Measurements from ENCODE around the gene FOS.

Gene FOS

DNA sequence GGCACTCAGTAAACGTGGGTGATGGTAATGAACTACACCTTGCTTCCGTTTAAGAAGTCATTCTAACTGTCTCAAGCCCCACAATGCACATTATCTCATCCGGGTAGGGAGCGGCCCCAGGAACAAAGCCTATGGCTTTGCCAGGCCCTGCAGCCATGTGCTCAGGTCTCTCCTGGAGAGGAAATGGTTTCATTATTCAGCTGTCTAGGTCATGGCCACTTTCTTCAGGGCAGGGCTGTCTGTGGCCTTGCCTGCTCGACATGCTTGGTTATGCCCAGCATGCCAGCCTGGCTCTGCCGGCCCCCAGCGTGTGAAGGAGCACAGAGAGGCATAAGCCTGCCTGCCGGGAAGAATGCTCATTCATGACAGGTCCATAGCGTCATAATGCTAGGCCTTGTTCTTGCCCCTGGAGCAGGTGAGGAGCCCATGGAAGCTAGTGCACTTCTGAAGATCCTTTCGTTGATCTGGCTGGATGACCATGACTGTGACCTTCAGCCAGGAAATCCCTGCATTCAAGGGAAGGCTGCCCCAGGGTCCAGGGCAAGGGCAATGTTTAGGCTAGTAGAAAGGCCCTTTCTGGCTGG lies 26.3 kb upstream of the FOS start:
- no peak overlapping the region for H3K4me3 ChIP-seq (ENCODE audit: low read depth, low read length)
- no peak overlapping the region for H3K27ac ChIP-seq (ENCODE audit: low read depth, low read length)
- peaks cover 27% of the 10 kb centered on the region for H3K4me1 ChIP-seq (ENCODE audit: control insufficient read depth, insufficient read depth, low read length)
- H3K9me3 ChIP-seq (ENCODE audit: control insufficient read depth, insufficient read depth, low read depth, low read length), result no peaks in the 10 kb centered on the region
- H3K9ac ChIP-seq (ENCODE audit: low read length), result no peak overlapping the region
- H3K36me3 ChIP-seq (ENCODE audit: control insufficient read depth, insufficient read depth, low read length), result no peaks in the 10 kb centered on the region
- no peaks in the 10 kb centered on the region for H3K27me3 ChIP-seq (ENCODE audit: control insufficient read depth, insufficient read depth, low read length)

DNA sequence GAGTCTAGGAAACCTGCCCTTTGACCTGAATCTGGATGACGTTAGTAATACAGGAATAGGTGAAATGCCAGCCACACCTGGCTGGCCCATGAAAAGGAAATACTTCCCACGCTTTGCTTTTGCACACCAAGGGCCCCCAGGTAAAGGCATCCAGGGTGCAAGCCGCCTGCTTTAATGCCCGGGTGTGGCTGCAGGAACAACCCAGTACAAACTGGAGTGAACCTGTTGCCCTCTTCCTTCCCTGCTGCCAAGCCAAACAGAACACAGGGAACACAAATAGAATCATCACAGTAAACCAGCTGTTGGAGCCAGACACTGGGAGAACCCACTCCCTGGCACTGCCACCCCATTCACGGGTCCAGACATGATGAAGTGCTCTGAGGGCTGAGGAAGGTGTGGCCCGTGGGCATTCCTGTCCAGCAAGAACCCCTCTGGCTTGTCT lies 24.2 kb upstream of the FOS start:
- Histone ChIP-seq H3K9me3 (ENCODE audit: control insufficient read depth, insufficient read depth, low read depth, low read length) (no peaks in the 10 kb centered on the region), H3K4me1 (ENCODE audit: control insufficient read depth, insufficient read depth, low read length) (peaks cover 25% of the 10 kb centered on the region; the same call in 1 of the 2 replicates), H3K27me3 (ENCODE audit: control insufficient read depth, insufficient read depth, low read length) (no peaks in the 10 kb centered on the region), H3K27ac (ENCODE audit: low read depth, low read length) (no peak overlapping the region), H3K36me3 (ENCODE audit: control insufficient read depth, insufficient read depth, low read length) (no peaks in the 10 kb centered on the region), H3K4me3 (ENCODE audit: low read depth, low read length) (no peak overlapping the region), H3K9ac (ENCODE audit: low read length) (no peak overlapping the region)

GRCh38 chr14:75254901-75255584 lies 23.6 kb upstream of the FOS start:
- Histone ChIP-seq H3K4me1 (ENCODE audit: control insufficient read depth, insufficient read depth, low read length) (peaks cover 27% of the 10 kb centered on the region; the same call in 1 of the 2 replicates), H3K27ac (ENCODE audit: low read depth, low read length) (no peak overlapping the region), H3K9me3 (ENCODE audit: control insufficient read depth, insufficient read depth, low read depth, low read length) (no peaks in the 10 kb centered on the region), H3K4me3 (ENCODE audit: low read depth, low read length) (no peak overlapping the region), H3K27me3 (ENCODE audit: control insufficient read depth, insufficient read depth, low read length) (no peaks in the 10 kb centered on the region), H3K9ac (ENCODE audit: low read length) (no peak overlapping the region), H3K36me3 (ENCODE audit: control insufficient read depth, insufficient read depth, low read length) (no peaks in the 10 kb centered on the region)

DNA sequence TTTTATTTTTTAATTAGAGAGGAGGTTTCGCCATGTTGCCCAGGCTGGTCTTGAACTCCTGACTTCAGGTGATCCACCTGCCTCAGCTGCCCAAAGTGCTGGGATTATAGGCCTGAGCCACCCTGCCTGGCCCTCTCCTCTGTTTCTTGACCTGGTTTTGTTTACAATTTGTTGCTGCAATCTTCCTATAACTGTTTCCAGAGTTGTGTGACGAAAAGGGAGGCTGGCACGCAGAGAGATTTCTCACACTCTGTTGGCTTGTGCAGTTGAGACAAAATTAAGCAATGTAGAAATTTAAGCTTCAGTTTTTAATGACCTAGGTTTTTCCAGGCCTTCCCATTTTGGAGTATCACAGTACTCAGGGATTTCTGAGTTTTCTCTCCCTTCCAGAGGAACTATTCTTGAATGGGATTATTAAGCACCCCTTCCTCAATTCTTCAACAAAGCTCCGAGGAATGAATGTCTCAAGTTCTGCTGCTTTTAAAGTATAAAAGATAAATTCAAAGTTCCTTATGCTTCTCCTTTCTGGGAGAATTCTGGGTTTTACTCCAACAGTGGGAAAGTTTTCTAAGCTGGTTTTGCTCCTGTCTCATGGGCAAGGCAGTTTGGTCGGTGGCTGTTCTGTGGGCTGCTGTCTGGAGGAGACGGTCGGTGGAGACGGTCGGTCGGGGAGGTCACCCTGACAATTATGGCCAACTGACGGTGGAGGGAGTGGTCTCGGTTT lies 20.4 kb upstream of the FOS start:
- peak overlapping the region; percentile 79 for H3K27ac ChIP-seq (ENCODE audit: low read depth, low read length)
- peak overlapping the region; percentile 82 for H3K9ac ChIP-seq (ENCODE audit: low read length)
- no peaks in the 10 kb centered on the region for H3K27me3 ChIP-seq (ENCODE audit: control insufficient read depth, insufficient read depth, low read length)
- no peaks in the 10 kb centered on the region for H3K36me3 ChIP-seq (ENCODE audit: control insufficient read depth, insufficient read depth, low read length)
- no peaks in the 10 kb centered on the region for H3K9me3 ChIP-seq (ENCODE audit: control insufficient read depth, insufficient read depth, low read depth, low read length)
- peak overlapping the region; percentile 63 for H3K4me3 ChIP-seq (ENCODE audit: low read depth, low read length)
- H3K4me1 ChIP-seq (ENCODE audit: control insufficient read depth, insufficient read depth, low read length), result peaks cover 31% of the 10 kb centered on the region; the same call in 1 of the 2 replicates

DNA sequence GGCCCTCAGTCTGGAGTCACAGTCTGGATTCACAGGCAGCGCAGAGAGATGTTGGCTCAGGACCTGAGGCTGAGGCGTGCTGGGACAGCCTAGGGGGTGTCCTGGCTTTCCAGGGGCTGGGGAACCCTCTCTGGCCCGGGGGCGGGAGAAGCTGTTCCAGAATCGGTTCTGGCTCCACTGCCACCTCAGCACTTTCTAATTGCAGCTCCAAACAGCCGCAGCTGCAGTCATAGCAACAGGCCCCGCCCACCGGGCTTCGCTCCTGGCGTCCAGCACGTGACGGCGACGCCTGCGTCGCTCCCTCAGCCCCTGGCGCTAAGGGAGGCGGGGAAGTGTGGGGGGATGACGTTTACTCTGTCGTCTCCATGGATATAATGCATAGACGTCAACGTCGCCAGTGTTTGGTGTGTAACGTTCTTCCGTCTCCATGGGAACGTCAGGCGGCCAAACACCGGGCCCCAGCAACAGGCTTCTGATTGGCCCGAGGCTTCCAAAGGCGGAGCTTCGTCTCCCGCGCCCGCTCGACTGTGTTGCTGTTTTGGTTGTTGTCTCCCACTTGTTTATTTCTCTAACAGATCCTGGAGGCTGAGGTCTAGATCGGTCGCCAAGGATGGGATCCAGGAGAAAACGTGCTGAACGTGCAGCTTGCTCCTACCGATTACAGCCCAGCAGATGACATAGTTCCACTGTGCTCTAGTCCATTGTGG lies 19.7 kb upstream of the FOS start:
- H3K4me3 ChIP-seq (ENCODE audit: low read depth, low read length), result peak overlapping the region; percentile 75
- no peaks in the 10 kb centered on the region for H3K27me3 ChIP-seq (ENCODE audit: control insufficient read depth, insufficient read depth, low read length)
- H3K9ac ChIP-seq (ENCODE audit: low read length), result peak overlapping the region; percentile 87
- peak overlapping the region; percentile 90 for H3K27ac ChIP-seq (ENCODE audit: low read depth, low read length)
- H3K9me3 ChIP-seq (ENCODE audit: control insufficient read depth, insufficient read depth, low read depth, low read length), result no peaks in the 10 kb centered on the region
- peaks cover 31% of the 10 kb centered on the region; the same call in 1 of the 2 replicates for H3K4me1 ChIP-seq (ENCODE audit: control insufficient read depth, insufficient read depth, low read length)
- H3K36me3 ChIP-seq (ENCODE audit: control insufficient read depth, insufficient read depth, low read length), result no peaks in the 10 kb centered on the region

GRCh38 chr14:75259510-75259855 lies 19.1 kb upstream of the FOS start:
- Histone ChIP-seq H3K4me3 (ENCODE audit: low read depth, low read length) (peak overlapping the region; percentile 75), H3K36me3 (ENCODE audit: control insufficient read depth, insufficient read depth, low read length) (no peaks in the 10 kb centered on the region), H3K27me3 (ENCODE audit: control insufficient read depth, insufficient read depth, low read length) (no peaks in the 10 kb centered on the region), H3K9ac (ENCODE audit: low read length) (peak overlapping the region; percentile 87), H3K4me1 (ENCODE audit: control insufficient read depth, insufficient read depth, low read length) (peaks cover 30% of the 10 kb centered on the region; the same call in 1 of the 2 replicates), H3K9me3 (ENCODE audit: control insufficient read depth, insufficient read depth, low read depth, low read length) (no peaks in the 10 kb centered on the region), H3K27ac (ENCODE audit: low read depth, low read length) (peak overlapping the region; percentile 90)

- no peak overlapping the region for H3K9ac ChIP-seq (ENCODE audit: low read length)
- H3K27ac ChIP-seq (ENCODE audit: low read depth, low read length), result peak overlapping the region; percentile 90
- peak overlapping the region; percentile 75; the same call in 1 of the 2 replicates for H3K4me3 ChIP-seq (ENCODE audit: low read depth, low read length)
Measured at GRCh38 chr14:75260025-75260763, 18.4 kb upstream of the FOS start.

GRCh38 chr14:75261820-75262219 lies 16.8 kb upstream of the FOS start:
- no peaks in the 10 kb centered on the region for H3K27me3 ChIP-seq (ENCODE audit: control insufficient read depth, insufficient read depth, low read length)

More at GRCh38 chr14:75260025-75260763, 18.4 kb upstream of the FOS start:
- H3K9me3 ChIP-seq (ENCODE audit: control insufficient read depth, insufficient read depth, low read depth, low read length), result no peaks in the 10 kb centered on the region
- no peaks in the 10 kb centered on the region for H3K27me3 ChIP-seq (ENCODE audit: control insufficient read depth, insufficient read depth, low read length)
- peaks cover 23% of the 10 kb centered on the region; the same call in 1 of the 2 replicates for H3K4me1 ChIP-seq (ENCODE audit: control insufficient read depth, insufficient read depth, low read length)
- H3K36me3 ChIP-seq (ENCODE audit: control insufficient read depth, insufficient read depth, low read length), result no peaks in the 10 kb centered on the region

DNA sequence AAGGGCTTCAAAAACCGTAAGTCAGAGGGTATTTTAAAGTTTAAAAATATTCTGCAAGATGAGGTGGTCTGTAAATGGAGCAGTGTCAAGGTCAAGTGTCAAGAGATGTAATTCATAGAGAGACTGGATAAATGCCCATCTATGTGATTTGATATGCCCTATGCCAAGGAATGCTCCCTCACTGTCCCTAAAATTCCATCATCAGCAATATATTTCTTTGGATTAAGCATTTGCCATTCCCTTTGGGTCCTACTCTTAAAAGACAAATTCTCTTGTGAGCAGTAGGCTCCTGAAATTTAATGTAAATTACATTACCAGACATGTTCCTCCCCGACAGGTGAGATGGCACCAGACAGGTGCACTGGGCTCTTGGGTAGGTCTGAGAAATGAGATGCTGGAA lies 16.0 kb upstream of the FOS start:
- Histone ChIP-seq H3K4me3 (ENCODE audit: low read depth, low read length) (no peak overlapping the region), H3K4me1 (ENCODE audit: control insufficient read depth, insufficient read depth, low read length) (peaks cover 28% of the 10 kb centered on the region), H3K36me3 (ENCODE audit: control insufficient read depth, insufficient read depth, low read length) (no peaks in the 10 kb centered on the region), H3K27ac (ENCODE audit: low read depth, low read length) (no peak overlapping the region), H3K9me3 (ENCODE audit: control insufficient read depth, insufficient read depth, low read depth, low read length) (no peaks in the 10 kb centered on the region), H3K27me3 (ENCODE audit: control insufficient read depth, insufficient read depth, low read length) (no peaks in the 10 kb centered on the region), H3K9ac (ENCODE audit: low read length) (no peak overlapping the region)

More at GRCh38 chr14:75261820-75262219, 16.8 kb upstream of the FOS start:
- H3K9me3 ChIP-seq (ENCODE audit: control insufficient read depth, insufficient read depth, low read depth, low read length), result no peaks in the 10 kb centered on the region
- H3K36me3 ChIP-seq (ENCODE audit: control insufficient read depth, insufficient read depth, low read length), result no peaks in the 10 kb centered on the region
- peaks cover 20% of the 10 kb centered on the region for H3K4me1 ChIP-seq (ENCODE audit: control insufficient read depth, insufficient read depth, low read length)
- no peak overlapping the region for H3K9ac ChIP-seq (ENCODE audit: low read length)
- no peak overlapping the region for H3K27ac ChIP-seq (ENCODE audit: low read depth, low read length)
- no peak overlapping the region for H3K4me3 ChIP-seq (ENCODE audit: low read depth, low read length)

GRCh38 chr14:75264036-75264435 lies 14.6 kb upstream of the FOS start:
- no peaks in the 10 kb centered on the region for H3K27me3 ChIP-seq (ENCODE audit: control insufficient read depth, insufficient read depth, low read length)
- H3K4me1 ChIP-seq (ENCODE audit: control insufficient read depth, insufficient read depth, low read length), result peaks cover 27% of the 10 kb centered on the region
- H3K4me3 ChIP-seq (ENCODE audit: low read depth, low read length), result no peak overlapping the region
- H3K36me3 ChIP-seq (ENCODE audit: control insufficient read depth, insufficient read depth, low read length), result no peaks in the 10 kb centered on the region
- no peak overlapping the region for H3K27ac ChIP-seq (ENCODE audit: low read depth, low read length)
- no peak overlapping the region for H3K9ac ChIP-seq (ENCODE audit: low read length)
- no peaks in the 10 kb centered on the region for H3K9me3 ChIP-seq (ENCODE audit: control insufficient read depth, insufficient read depth, low read depth, low read length)
